ENCODE data around the gene DNAAF9.

GRCh38 chr20:3377644-3378043, 29.8 kb downstream of the DNAAF9 start:
- no peak for TF ChIP-seq CREB1 (IDR thresholded peaks at IDR 0.05)
- TF ChIP-seq POU5F1 (IDR thresholded peaks at IDR 0.05; ENCODE audit: low read depth, low read length) = no peak
- no peak for TF ChIP-seq POLR2A (IDR thresholded peaks at IDR 0.05; ENCODE audit: control extremely low read depth in 1 of 2, low read depth in 2 of 2, low read length in 2 of 2)
- no peak for TF ChIP-seq RNF2 (IDR thresholded peaks at IDR 0.05; ENCODE audit: borderline replicate concordance, low read depth, low read length, missing control alignments, poor library complexity, severe bottlenecking)
- TF ChIP-seq BRCA1 (IDR thresholded peaks at IDR 0.05; ENCODE audit: low read depth, low read length) = no peak
- TF ChIP-seq ZNF274 (IDR thresholded peaks at IDR 0.05; ENCODE audit: borderline replicate concordance, extremely low read depth, low read length) = no peak
- no peak for TF ChIP-seq SP2 (IDR thresholded peaks at IDR 0.05; ENCODE audit: low read length)
- TF ChIP-seq YY1 (IDR thresholded peaks at IDR 0.05; ENCODE audit: low read depth, low read length) = no peak
- no peak for TF ChIP-seq EZH2 (IDR thresholded peaks at IDR 0.05; ENCODE audit: low read depth, low read length, severe bottlenecking)
- no peak for TF ChIP-seq BACH1 (IDR thresholded peaks at IDR 0.05; ENCODE audit: low read length)
